Natural killer cell (primary cell): Measurements from ENCODE around the gene CHD2. TPM values are rescaled to one million over a fixed set of nuclear protein-coding genes. Genes with fewer than 3 reads are reported as not detected.

Experiments used
- ATAC-seq, 3 donors: fragments of 150-1000 bp in 2 of 3; fragments of 200-7000 bp in 1 of 3; cut with Tn5 transposase; 1 replicate in 1 of 3; 2 replicates in 2 of 3; pipeline ENCODE4 v1.10.0; 2021; ENCODE audit warnings: mild to moderate bottlenecking in 2 of 3, moderate library complexity in 2 of 3
- DNase-seq, 2 donors: peaks; one replicate each; pipeline versions ENCODE4 v3.0.0 to v3.0.0-alpha.2; 2013 to 2021; ENCODE audit warnings: mixed read lengths in 1 of 2
- H3K27ac ChIP-seq: one replicate; pipeline ENCODE4 v1.5.1; 2013; ENCODE audit warnings: mild to moderate bottlenecking, low read length
- H3K27me3 ChIP-seq: one replicate; pipeline ENCODE4 v1.6.1; 2013; ENCODE audit warnings: low read length; ENCODE audit not compliant: control insufficient read depth, insufficient read depth
- H3K36me3 ChIP-seq: one replicate; pipeline ENCODE4 v1.6.1; 2013; ENCODE audit warnings: low read length; ENCODE audit not compliant: control insufficient read depth, insufficient read depth
- H3K4me1 ChIP-seq: one replicate; pipeline ENCODE4 v1.6.1; 2013; ENCODE audit warnings: low read length; ENCODE audit not compliant: control insufficient read depth, insufficient read depth
- H3K4me3 ChIP-seq: one replicate; pipeline ENCODE4 v1.5.1; 2013; ENCODE audit warnings: low read length
- H3K9me3 ChIP-seq: one replicate; pipeline ENCODE4 v1.6.1; 2013; ENCODE audit warnings: low read length; ENCODE audit not compliant: control insufficient read depth, insufficient read depth
- H3K27ac Mint-ChIP-seq, 2 donors: one replicate each; pipeline ENCODE4 v1.8.0; 2022; ENCODE audit warnings: mild to moderate bottlenecking in 2 of 2, mixed read lengths in 2 of 2, moderate library complexity in 1 of 2
- H3K27me3 Mint-ChIP-seq, 2 donors: one replicate each; pipeline ENCODE4 v1.8.0; 2022; ENCODE audit warnings: low read depth in 2 of 2, mixed read lengths in 2 of 2
- H3K36me3 Mint-ChIP-seq: one replicate; pipeline ENCODE4 v1.8.0; 2022; ENCODE audit warnings: mixed read lengths
- H3K4me1 Mint-ChIP-seq, 2 donors: one replicate each; pipeline ENCODE4 v1.8.0; 2022; ENCODE audit warnings: mixed read lengths in 2 of 2
- H3K4me3 Mint-ChIP-seq: one replicate; pipeline ENCODE4 v1.8.0; 2022; ENCODE audit warnings: mild to moderate bottlenecking, moderate library complexity, mixed read lengths
- H3K9me3 Mint-ChIP-seq, 2 donors: one replicate each; pipeline ENCODE4 v1.8.0; 2022; ENCODE audit warnings: mixed read lengths in 2 of 2
- WGBS: methylation state at CpG from one replicate; pipeline ENCODE4 v1.1.7; 2013; ENCODE audit warnings: missing lambda C conversion rate; ENCODE audit not compliant: insufficient coverage; 5-methylcytosine and 5-hydroxymethylcytosine counted together
- intact Hi-C: fragments of 100-400 bp; cut with micrococcal nuclease; formaldehyde crosslinking; loops from one replicate; pipeline ENCODE4 v1.14.2; 2022
- total RNA-seq, 4 donors: library from RNA; stranded (reverse); fragments of 120-200 nt in 1 of 4; gene quantifications; one replicate each; pipeline versions ENCODE4 v1.2.3 to v1.2.4, GENCODE V29; 2013 to 2022
- TF ChIP-seq, protein P1 (sequence below): fragments of 200-600 bp; IDR thresholded peaks from one replicate; pipeline ENCODE4 v1.8.0; 2022; ENCODE audit warnings: antibody characterized with exemption

The CHD2 gene
- total RNA-seq, 3 donors from 2014 or later (not counting 1 experiment from before 2014, with no cell fraction given): 418 to 449 (median 441) TPM

GRCh38 chr15:92971713-92972112, 71.6 kb downstream of the CHD2 start:
- no peaks in the 10 kb centered on the region for H3K9me3 ChIP-seq
- Mint-ChIP-seq H3K9me3 (no peaks in the 10 kb centered on the region), H3K27me3 (no peaks in the 10 kb centered on the region), H3K27ac (peak overlapping the region; percentile 56 to 71), H3K36me3 (peaks cover 35% of the 10 kb centered on the region), H3K4me3 (no peak overlapping the region), H3K4me1 (peaks cover 16 to 24% of the 10 kb centered on the region in 2 donors)
- ATAC-seq (no peak), DNase-seq (no peak)
- TF ChIP-seq, protein P1, sequence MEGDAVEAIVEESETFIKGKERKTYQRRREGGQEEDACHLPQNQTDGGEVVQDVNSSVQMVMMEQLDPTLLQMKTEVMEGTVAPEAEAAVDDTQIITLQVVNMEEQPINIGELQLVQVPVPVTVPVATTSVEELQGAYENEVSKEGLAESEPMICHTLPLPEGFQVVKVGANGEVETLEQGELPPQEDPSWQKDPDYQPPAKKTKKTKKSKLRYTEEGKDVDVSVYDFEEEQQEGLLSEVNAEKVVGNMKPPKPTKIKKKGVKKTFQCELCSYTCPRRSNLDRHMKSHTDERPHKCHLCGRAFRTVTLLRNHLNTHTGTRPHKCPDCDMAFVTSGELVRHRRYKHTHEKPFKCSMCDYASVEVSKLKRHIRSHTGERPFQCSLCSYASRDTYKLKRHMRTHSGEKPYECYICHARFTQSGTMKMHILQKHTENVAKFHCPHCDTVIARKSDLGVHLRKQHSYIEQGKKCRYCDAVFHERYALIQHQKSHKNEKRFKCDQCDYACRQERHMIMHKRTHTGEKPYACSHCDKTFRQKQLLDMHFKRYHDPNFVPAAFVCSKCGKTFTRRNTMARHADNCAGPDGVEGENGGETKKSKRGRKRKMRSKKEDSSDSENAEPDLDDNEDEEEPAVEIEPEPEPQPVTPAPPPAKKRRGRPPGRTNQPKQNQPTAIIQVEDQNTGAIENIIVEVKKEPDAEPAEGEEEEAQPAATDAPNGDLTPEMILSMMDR: no peak
- WGBS: no CpG with 5 or more reads among the region's 1 CpG
- H3K27ac ChIP-seq: no peak overlapping the region
- no peak overlapping the region for H3K4me3 ChIP-seq
- intact Hi-C loops: no loop called here
- peaks cover 92% of the 10 kb centered on the region for H3K36me3 ChIP-seq
- no peaks in the 10 kb centered on the region for H3K27me3 ChIP-seq
- H3K4me1 ChIP-seq: peaks cover 3% of the 10 kb centered on the region

GRCh38 chr15:92974183-92974915, 74.2 kb downstream of the CHD2 start:
- ATAC-seq (no peak), DNase-seq (no peak)
- H3K36me3 ChIP-seq: peaks cover 90% of the 10 kb centered on the region
- H3K27ac ChIP-seq: no peak overlapping the region
- WGBS: 96% methylated on average over 6 of the region's 6 CpGs
- peaks cover 35% of the 10 kb centered on the region for H3K36me3 Mint-ChIP-seq
- peak overlapping the region; percentile 29 to 60 for H3K27ac Mint-ChIP-seq
- intact Hi-C loops: no loop called here
- no peaks in the 10 kb centered on the region for H3K27me3 ChIP-seq
- TF ChIP-seq, protein P1: no peak
- H3K9me3 ChIP-seq: no peaks in the 10 kb centered on the region
- peaks cover 19 to 28% of the 10 kb centered on the region in 2 donors for H3K4me1 Mint-ChIP-seq
- H3K4me1 ChIP-seq: peaks cover under 1% of the 10 kb centered on the region
- H3K4me3 Mint-ChIP-seq: no peak overlapping the region
- H3K27me3 Mint-ChIP-seq: no peaks in the 10 kb centered on the region
- no peak overlapping the region for H3K4me3 ChIP-seq
- H3K9me3 Mint-ChIP-seq: no peaks in the 10 kb centered on the region

DNA sequence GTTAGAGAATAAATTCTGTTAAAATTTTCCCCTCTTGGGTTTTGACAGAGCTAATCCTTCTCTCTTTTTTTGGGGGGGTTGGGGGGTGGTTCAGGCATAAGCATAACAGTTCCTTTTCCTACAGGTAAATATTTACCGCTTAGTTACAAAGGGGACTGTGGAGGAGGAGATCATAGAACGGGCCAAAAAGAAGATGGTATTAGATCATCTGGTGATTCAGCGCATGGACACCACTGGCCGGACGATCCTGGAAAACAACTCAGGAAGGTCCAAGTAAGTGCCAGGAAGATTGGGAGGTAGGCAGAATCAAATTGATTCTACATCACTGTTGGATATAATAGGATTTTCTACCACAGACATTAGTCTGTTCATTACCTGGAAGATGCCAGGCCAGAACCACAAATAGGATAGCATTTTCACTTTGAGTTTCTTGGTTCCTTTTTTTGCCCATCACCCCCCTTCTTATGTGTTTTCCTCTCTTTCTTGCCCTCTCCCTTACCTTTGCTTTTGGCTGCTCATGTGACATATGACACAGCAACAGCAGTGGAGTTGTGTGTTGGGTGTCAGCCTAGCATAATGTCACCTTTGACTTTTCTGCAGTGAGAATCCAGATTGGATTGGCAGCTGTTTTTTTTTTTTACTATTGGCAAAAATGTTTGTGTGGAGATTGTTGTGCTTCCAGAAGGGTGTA, 79.0 kb downstream of the CHD2 start:
- no peak overlapping the region for H3K4me3 Mint-ChIP-seq
- Histone ChIP-seq H3K4me3 (no peak overlapping the region), H3K27ac (no peak overlapping the region), H3K27me3 (no peaks in the 10 kb centered on the region), H3K36me3 (peaks cover 91% of the 10 kb centered on the region), H3K9me3 (no peaks in the 10 kb centered on the region), H3K4me1 (no peaks in the 10 kb centered on the region)
- H3K9me3 Mint-ChIP-seq: no peaks in the 10 kb centered on the region
- peaks cover 12 to 15% of the 10 kb centered on the region in 2 donors for H3K4me1 Mint-ChIP-seq
- no peaks in the 10 kb centered on the region for H3K27me3 Mint-ChIP-seq
- ATAC-seq (no peak), DNase-seq (no peak)
- intact Hi-C loops: no loop called here
- 98% methylated on average over 5 of the region's 5 CpGs for WGBS
- peaks cover 11% of the 10 kb centered on the region for H3K36me3 Mint-ChIP-seq
- TF ChIP-seq, protein P1: no peak
- peak overlapping the region; percentile 31 to 35 for H3K27ac Mint-ChIP-seq
